Calu3 (cell line): ENCODE data around the gene FBXO38. TPM values are rescaled to one million over a fixed set of nuclear protein-coding genes. Genes with fewer than 3 reads are reported as not detected.

Experiments
- BruUV-seq: library from RNA; stranded (reverse); fragments of 400-500 nt; replicated peaks from 2 replicates; lab custom pipeline; 2021; lab: Mats Ljungman, UMichigan
- CTCF ChIA-PET: fragments of 300-600 bp; sonication (Branson Sonifier 250); formaldehyde crosslinking; loops from one replicate; lab custom pipeline; 2022; ENCODE audit warnings: antibody characterized with exemption; lab: Charles Lee
- DNase-seq: peaks from one replicate; pipeline ENCODE4 v3.0.0; 2022
- H3K27ac Mint-ChIP-seq: one replicate; pipeline ENCODE4 v1.8.0; 2022; ENCODE audit warnings: mixed read lengths; ENCODE audit not compliant: unreplicated experiment
- H3K27me3 Mint-ChIP-seq: one replicate; pipeline ENCODE4 v1.8.0; 2022; ENCODE audit warnings: mixed read lengths; ENCODE audit not compliant: unreplicated experiment
- H3K36me3 Mint-ChIP-seq: one replicate; pipeline ENCODE4 v1.8.0; 2022; ENCODE audit warnings: mild to moderate bottlenecking, moderate library complexity, mixed read lengths; ENCODE audit not compliant: insufficient read depth, unreplicated experiment
- H3K4me1 Mint-ChIP-seq: one replicate; pipeline ENCODE4 v1.8.0; 2022; ENCODE audit warnings: mild to moderate bottlenecking, low read depth, mixed read lengths; ENCODE audit not compliant: unreplicated experiment
- H3K4me3 Mint-ChIP-seq: one replicate; pipeline ENCODE4 v1.8.0; 2022; ENCODE audit warnings: mild to moderate bottlenecking, low read depth, moderate library complexity, mixed read lengths; ENCODE audit not compliant: unreplicated experiment
- H3K9me3 Mint-ChIP-seq: one replicate; pipeline ENCODE4 v1.8.0; 2022; ENCODE audit warnings: low read depth, mixed read lengths; ENCODE audit not compliant: unreplicated experiment
- intact Hi-C: fragments of 100-400 bp; cut with micrococcal nuclease; formaldehyde crosslinking; loops from one replicate; pipeline ENCODE4 v1.10.0; 2022; ENCODE audit not compliant: unreplicated experiment
- total RNA-seq: library from RNA; stranded (reverse); gene quantifications from 2 replicates; pipeline ENCODE4 v1.2.3, GENCODE V29; 2022
- TF ChIP-seq, protein P1 (sequence below): fragments of 200-600 bp; IDR thresholded peaks from one replicate; pipeline ENCODE4 v1.8.0; 2022; ENCODE audit warnings: antibody characterized with exemption; ENCODE audit not compliant: unreplicated experiment

FBXO38 gene
- total RNA-seq, 1 experiment from 2014 or later = 59.2 TPM

DNA sequence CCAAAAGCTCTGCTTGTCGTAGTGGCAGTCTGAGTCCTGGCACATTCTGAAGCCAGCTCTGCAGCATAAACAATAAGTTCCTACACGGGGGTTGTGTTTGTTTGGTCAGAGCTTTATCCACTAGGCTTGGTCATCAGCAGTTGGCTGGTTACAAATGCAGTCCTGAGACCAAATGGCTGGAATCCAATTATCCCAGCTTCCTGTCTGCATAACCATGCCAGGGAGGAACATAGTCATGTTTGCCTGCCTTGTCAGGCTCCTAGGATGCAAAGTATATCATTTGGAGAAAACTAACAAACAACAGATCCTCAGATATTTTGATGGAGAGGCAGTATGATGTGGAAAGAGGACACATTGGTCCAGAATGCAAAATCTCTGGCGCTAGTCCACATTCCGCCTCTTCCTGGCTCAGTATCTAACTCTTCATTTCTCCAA lies 85.8 kb downstream of the FBXO38 start:
- Mint-ChIP-seq H3K36me3 (no peaks in the 10 kb centered on the region), H3K27ac (no peak overlapping the region), H3K4me1 (no peaks in the 10 kb centered on the region), H3K4me3 (no peak overlapping the region), H3K27me3 (no peaks in the 10 kb centered on the region), H3K9me3 (no peaks in the 10 kb centered on the region)
- intact Hi-C loops = no loop called here
- CTCF ChIA-PET = interaction anchor here (2.9 kb wide), 1 partner anchor 262 kb away, joined by 11 read pairs; no protein-coding TSS in a partner anchor
- TF ChIP-seq, protein P1, sequence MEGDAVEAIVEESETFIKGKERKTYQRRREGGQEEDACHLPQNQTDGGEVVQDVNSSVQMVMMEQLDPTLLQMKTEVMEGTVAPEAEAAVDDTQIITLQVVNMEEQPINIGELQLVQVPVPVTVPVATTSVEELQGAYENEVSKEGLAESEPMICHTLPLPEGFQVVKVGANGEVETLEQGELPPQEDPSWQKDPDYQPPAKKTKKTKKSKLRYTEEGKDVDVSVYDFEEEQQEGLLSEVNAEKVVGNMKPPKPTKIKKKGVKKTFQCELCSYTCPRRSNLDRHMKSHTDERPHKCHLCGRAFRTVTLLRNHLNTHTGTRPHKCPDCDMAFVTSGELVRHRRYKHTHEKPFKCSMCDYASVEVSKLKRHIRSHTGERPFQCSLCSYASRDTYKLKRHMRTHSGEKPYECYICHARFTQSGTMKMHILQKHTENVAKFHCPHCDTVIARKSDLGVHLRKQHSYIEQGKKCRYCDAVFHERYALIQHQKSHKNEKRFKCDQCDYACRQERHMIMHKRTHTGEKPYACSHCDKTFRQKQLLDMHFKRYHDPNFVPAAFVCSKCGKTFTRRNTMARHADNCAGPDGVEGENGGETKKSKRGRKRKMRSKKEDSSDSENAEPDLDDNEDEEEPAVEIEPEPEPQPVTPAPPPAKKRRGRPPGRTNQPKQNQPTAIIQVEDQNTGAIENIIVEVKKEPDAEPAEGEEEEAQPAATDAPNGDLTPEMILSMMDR = no peak
- no peak for DNase-seq
- no TSS peak for BruUV-seq

GRCh38 chr5:148471379-148471778 lies 87.6 kb downstream of the FBXO38 start:
- intact Hi-C loops = no loop called here
- TF ChIP-seq, protein P1 = no peak
- Mint-ChIP-seq H3K9me3 (no peaks in the 10 kb centered on the region), H3K36me3 (no peaks in the 10 kb centered on the region), H3K4me1 (no peaks in the 10 kb centered on the region), H3K27ac (no peak overlapping the region), H3K4me3 (no peak overlapping the region), H3K27me3 (peaks cover 15% of the 10 kb centered on the region)
- no peak for DNase-seq
- BruUV-seq = no TSS peak
- CTCF ChIA-PET = no interaction called here

GRCh38 chr5:148474025-148474511 lies 90.3 kb downstream of the FBXO38 start:
- no TSS peak for BruUV-seq
- H3K36me3 Mint-ChIP-seq = no peaks in the 10 kb centered on the region
- no peak for DNase-seq
- no peaks in the 10 kb centered on the region for H3K9me3 Mint-ChIP-seq
- H3K4me3 Mint-ChIP-seq = no peak overlapping the region
- peaks cover 41% of the 10 kb centered on the region for H3K27me3 Mint-ChIP-seq
- TF ChIP-seq, protein P1 = no peak
- H3K27ac Mint-ChIP-seq = no peak overlapping the region
- CTCF ChIA-PET = interaction anchor here (0.7 kb wide), 1 partner anchor 169 kb away, joined by 10 read pairs; no protein-coding TSS in a partner anchor
- no peaks in the 10 kb centered on the region for H3K4me1 Mint-ChIP-seq
- intact Hi-C loops = no loop called here

GRCh38 chr5:148476302-148476701 lies 92.5 kb downstream of the FBXO38 start:
- no peak overlapping the region for H3K4me3 Mint-ChIP-seq
- DNase-seq = no peak
- no TSS peak for BruUV-seq
- CTCF ChIA-PET = no interaction called here
- TF ChIP-seq, protein P1 = no peak
- intact Hi-C loops = no loop called here
- H3K36me3 Mint-ChIP-seq = no peaks in the 10 kb centered on the region
- H3K27ac Mint-ChIP-seq = no peak overlapping the region
- H3K9me3 Mint-ChIP-seq = no peaks in the 10 kb centered on the region
- H3K4me1 Mint-ChIP-seq = no peaks in the 10 kb centered on the region
- H3K27me3 Mint-ChIP-seq = peaks cover 41% of the 10 kb centered on the region
